Choroid plexus epithelial cell (primary cell): ENCODE measurements around the gene SERTAD2.

Experiments
- DNase-seq: peaks from one replicate; pipeline ENCODE4 v3.0.0-alpha.2; 2010; ENCODE audit warnings: low read depth
- H3K4me3 ChIP-seq: 2 replicates; pipeline ENCODE4 v1.5.1; 2011; ENCODE audit warnings: low read depth, mild to moderate bottlenecking, control low read depth, low read length, moderate library complexity
- TF ChIP-seq, protein P1 (sequence below): conservative IDR thresholded peaks from 2 replicates; pipeline ENCODE4 v1.5.1; 2011; ENCODE audit warnings: low read depth, mild to moderate bottlenecking, control low read depth, inconsistent platforms, low read length, moderate library complexity

Gene SERTAD2

DNA sequence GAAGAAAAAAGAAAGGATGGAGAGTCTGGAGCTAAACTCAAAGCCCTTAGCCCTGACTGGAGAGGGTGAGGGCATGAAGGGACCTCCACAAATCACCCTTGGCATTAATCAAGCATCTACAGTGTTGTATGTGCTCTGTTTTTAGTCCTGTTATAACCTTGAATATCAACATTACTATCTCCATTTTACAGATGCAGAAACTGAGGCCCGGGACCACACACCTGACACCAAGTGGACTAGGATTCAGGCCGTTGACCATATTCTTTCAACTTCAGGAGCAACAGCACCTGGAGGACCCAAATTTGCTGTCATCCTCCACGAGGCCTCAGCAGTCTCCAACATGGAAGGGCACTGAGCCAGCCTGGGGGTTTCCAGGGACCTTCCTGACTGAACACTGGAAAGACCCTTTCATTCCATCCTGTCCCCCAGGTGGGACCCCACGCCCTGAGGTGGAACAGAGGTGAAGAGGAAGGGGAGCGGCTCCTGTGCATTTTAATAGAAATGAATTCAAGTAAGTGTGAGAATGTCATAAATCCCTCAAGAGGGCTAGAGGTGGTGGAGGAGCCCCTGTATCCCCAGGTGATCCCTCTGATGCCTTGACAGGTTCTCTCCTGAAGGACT, 41.0 kb downstream of the SERTAD2 start:
- TF ChIP-seq, protein P1, sequence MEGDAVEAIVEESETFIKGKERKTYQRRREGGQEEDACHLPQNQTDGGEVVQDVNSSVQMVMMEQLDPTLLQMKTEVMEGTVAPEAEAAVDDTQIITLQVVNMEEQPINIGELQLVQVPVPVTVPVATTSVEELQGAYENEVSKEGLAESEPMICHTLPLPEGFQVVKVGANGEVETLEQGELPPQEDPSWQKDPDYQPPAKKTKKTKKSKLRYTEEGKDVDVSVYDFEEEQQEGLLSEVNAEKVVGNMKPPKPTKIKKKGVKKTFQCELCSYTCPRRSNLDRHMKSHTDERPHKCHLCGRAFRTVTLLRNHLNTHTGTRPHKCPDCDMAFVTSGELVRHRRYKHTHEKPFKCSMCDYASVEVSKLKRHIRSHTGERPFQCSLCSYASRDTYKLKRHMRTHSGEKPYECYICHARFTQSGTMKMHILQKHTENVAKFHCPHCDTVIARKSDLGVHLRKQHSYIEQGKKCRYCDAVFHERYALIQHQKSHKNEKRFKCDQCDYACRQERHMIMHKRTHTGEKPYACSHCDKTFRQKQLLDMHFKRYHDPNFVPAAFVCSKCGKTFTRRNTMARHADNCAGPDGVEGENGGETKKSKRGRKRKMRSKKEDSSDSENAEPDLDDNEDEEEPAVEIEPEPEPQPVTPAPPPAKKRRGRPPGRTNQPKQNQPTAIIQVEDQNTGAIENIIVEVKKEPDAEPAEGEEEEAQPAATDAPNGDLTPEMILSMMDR: no peak
- DNase-seq: no peak

DNA sequence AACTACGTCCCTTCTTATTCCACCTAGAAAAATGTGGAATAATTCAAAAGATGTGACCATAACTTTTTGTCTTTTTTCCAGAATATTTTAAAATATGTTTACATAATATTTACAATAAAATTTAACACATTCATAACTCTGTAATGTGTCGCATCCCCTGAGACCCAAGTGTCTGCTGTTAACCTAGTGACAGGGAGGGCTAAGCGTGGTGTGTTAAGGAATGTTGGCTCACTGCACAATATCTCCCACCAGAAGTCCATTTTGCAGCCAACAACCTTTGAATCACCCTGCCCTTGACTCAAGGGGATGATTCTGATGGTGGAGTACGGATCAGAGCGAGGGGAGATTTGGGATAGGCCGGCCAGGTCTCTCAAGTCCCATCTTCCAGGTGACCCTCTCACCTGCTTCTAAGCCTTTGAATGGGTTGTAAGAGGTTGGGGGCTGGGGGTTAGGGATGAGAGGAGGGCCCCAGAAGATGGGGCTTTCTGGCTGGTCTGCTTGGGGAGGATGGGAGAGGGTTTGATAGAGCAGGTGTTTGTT, 43.3 kb downstream of the SERTAD2 start:
- H3K4me3 ChIP-seq: no peak overlapping the region
- no peak for DNase-seq
- TF ChIP-seq, protein P1: no peak

More for the DNA sequence above, 41.0 kb downstream of the SERTAD2 start:
- no peak overlapping the region for H3K4me3 ChIP-seq

DNA sequence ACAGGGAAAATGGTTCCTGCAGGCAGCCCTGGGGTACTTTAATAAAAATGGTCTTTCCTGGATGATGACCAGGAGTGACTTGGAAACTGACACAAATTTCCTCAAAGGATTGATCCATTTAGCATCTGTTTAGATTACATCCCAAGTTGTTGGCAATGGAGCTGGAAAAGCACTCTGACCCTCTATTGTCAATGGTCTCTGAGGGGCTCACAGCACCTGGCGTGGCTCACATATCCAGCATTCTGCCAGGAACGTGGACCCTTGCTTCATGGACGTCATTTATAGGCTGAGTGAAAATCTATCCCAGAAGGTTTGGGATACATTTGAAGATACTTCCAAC, 43.8 kb downstream of the SERTAD2 start:
- TF ChIP-seq, protein P1: no peak
- no peak for DNase-seq
- no peak overlapping the region for H3K4me3 ChIP-seq

DNA sequence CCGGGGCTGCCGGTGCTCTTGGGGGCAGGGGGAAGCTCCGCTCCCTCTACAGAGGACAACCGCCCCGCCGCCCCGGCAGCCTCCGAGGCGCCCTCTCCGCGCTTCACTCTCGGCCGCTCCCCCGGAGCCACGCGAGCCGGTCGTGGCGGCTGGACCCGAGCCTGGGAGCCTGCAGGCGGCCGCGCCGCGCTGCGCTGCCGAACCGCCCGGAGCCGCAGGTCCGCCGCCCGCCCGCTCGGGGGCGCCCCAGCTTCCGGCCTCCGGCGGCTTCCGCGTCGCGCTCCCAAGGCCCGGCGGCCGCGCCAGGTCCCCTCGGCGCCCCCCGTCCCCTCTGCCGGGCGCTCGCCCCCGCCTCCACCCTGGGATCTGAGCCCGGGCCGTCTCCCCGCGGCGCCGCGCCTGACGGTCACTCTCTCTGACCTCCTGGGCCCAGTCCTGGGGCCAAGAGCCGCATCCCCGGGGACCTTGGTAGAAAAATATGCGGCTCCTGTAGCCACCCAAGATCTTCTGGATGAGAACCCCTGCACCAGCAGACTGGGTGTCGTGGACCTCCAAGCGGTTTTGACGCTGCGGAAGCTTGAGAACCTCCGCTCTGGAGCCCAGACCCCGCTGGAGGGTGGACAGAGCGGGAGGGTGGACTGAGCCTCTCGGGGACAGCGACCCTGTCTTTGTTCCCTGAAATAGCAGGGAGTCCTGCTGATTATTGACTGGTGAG, 44.3 kb downstream of the SERTAD2 start:
- peak; percentile 47 for DNase-seq
- peak overlapping the region; percentile 46 for H3K4me3 ChIP-seq
- TF ChIP-seq, protein P1: peak; percentile 6

DNA sequence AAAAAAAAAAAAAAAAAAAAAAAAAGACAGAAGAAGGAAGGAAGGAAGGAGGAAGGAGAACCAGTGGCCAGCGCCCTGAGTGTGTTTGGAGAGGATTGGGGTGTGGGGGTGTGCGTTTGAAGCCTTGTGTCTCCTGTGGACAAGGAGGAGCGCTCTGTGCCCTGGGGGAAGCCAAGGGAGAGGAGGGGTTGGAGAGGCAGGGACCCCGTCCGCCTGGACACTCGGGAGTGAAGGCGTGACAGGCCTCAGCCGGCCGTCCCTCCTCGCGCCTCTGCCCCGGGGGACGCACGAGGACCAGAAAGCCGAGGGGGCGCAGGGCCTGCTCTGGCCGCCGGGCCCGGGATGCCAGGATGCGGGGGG, 44.9 kb downstream of the SERTAD2 start:
- no peak for DNase-seq
- peak overlapping the region; percentile 30 for H3K4me3 ChIP-seq
- TF ChIP-seq, protein P1: no peak

DNA sequence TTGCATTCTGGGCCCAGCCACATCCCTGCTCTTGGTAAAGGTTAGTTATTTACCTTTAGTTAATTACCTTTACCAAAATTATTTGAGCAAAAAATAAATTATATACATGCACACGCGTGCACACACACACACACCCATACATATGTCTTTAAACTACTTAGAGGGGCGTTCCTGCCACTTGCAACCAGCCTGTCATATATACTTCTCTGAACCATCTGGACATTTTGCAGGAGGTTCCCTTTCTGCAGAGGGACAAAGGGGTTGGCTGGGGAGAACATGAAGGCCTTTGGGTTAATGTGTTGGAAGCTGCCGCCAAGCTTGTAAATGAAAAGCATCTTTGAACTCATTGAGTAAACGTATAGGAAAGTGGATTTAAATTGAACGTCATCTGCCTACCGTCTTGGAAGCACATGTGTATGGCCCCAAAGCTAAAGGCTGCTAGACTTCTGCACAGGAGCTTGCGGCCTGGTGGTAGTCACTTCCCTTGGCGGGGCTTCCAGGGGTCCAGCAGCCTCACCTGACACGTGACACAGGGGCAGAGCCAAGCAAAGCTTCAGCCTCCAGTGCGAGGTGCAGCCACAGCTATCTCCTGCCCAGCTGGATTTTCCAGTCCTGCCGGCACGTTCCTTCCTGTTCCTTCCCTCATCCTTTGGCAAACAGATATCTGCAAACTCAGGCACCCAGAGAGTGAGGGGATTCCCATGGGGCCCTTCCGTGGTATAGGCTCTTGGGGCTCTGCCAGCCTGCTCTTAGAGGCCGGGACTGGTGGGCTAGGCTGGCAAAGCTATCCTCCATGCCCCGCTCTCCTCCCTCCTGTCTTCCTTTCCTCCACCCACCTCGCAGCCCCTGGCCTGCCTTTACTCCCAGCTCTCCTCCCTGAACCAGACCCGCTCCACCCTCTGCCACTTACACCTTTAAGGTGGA, 46.1 kb downstream of the SERTAD2 start:
- TF ChIP-seq, protein P1: no peak
- no peak overlapping the region for H3K4me3 ChIP-seq
- DNase-seq: no peak
